ENCODE data around the gene BACH2. TPM values are rescaled to one million over a fixed set of nuclear protein-coding genes. Genes with fewer than 3 reads are reported as not detected.

The BACH2 gene
- total and polyA plus RNA-seq, 2 experiments from 2014 or later = 1.6 to 5.7 TPM

DNA sequence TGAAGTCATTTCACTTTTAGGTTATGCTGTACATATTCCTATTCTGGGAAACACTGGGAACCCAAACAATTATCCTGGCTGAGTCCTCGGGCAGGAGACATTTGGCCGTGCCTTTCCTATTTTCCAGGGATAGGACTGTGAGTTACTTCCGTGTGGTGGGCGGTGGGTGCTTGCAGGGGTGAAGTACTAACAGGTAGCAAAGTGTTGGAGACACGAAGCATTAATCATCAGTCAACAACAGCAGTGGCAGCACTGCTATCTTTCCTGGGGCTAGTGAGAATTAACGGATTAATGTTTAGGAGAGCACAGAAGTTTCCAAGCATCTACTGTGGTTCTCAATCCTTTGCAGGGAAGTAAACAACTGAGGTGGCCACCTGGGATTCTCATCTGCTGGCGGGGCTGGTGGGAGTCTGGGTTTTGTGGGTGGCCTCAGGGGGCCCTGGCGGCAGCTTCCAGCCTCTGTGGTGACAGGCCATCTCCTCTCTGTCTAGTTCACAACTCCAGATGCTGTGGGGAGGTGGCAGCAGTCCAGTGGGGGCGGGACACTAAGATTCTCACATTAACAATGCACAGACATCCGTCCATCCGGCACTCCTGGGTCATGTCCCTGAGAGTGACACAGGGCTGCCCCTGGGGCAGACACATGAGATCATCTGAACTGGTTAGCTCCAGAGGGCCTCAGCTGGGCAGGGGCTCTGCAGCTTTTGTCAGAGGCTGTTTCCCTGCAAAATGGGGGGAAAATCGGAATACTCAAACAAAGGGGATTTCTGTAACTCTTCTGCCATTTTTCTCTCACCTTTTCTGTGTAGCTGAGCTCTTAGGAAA, 311.5 kb downstream of the BACH2 start:
- Histone ChIP-seq H3K79me2 (replicated peaks; ENCODE audit: insufficient read depth) (no peaks in the 10 kb centered on the region), H3K27me3 (ENCODE audit: insufficient read depth) (no peaks in the 10 kb centered on the region), H3K36me3 (ENCODE audit: insufficient read depth) (no peaks in the 10 kb centered on the region), H2AFZ (no peak overlapping the region), H4K20me1 (replicated peaks; ENCODE audit: insufficient read depth) (no peaks in the 10 kb centered on the region), H3K4me1 (ENCODE audit: insufficient read depth) (0 out of 2 replicates have a peak, but pooled peaks cover 3% of the 10 kb centered on the region), H3F3A (replicated peaks; ENCODE audit: low read depth) (no peaks in the 10 kb centered on the region), H3K4me2 (no peak overlapping the region), H3K9me2 (ENCODE audit: insufficient read depth) (peaks cover 11% of the 10 kb centered on the region), H3K4me3 (no peak overlapping the region), H3K27ac (ENCODE audit: low read depth) (no peak overlapping the region)
- H3K27me3 Mint-ChIP-seq (ENCODE audit: insufficient read depth, low read depth, poor library complexity) = peaks cover 3% of the 10 kb centered on the region
- H3K36me3 Mint-ChIP-seq (ENCODE audit: low read depth) = no peaks in the 10 kb centered on the region
- DNase-seq (ENCODE audit: low spot score) (no peak), ATAC-seq (peak; percentile 57)
- TF ChIP-seq, protein P1, sequence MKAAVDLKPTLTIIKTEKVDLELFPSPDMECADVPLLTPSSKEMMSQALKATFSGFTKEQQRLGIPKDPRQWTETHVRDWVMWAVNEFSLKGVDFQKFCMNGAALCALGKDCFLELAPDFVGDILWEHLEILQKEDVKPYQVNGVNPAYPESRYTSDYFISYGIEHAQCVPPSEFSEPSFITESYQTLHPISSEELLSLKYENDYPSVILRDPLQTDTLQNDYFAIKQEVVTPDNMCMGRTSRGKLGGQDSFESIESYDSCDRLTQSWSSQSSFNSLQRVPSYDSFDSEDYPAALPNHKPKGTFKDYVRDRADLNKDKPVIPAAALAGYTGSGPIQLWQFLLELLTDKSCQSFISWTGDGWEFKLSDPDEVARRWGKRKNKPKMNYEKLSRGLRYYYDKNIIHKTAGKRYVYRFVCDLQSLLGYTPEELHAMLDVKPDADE (IDR thresholded peaks at IDR 0.05) = no peak
- TF ChIP-seq NANOG (IDR thresholded peaks at IDR 0.05; ENCODE audit: borderline replicate concordance) = no peak
- TF ChIP-seq POLR2AphosphoS5 (IDR thresholded peaks at IDR 0.05; ENCODE audit: low read depth) = no peak
- no peak for TF ChIP-seq ZNF114 (CRISPR knock-in tag; IDR thresholded peaks at IDR 0.05)
- TF ChIP-seq ZNF462 (CRISPR knock-in tag; IDR thresholded peaks at IDR 0.05) = no peak
- TF ChIP-seq, protein P2, sequence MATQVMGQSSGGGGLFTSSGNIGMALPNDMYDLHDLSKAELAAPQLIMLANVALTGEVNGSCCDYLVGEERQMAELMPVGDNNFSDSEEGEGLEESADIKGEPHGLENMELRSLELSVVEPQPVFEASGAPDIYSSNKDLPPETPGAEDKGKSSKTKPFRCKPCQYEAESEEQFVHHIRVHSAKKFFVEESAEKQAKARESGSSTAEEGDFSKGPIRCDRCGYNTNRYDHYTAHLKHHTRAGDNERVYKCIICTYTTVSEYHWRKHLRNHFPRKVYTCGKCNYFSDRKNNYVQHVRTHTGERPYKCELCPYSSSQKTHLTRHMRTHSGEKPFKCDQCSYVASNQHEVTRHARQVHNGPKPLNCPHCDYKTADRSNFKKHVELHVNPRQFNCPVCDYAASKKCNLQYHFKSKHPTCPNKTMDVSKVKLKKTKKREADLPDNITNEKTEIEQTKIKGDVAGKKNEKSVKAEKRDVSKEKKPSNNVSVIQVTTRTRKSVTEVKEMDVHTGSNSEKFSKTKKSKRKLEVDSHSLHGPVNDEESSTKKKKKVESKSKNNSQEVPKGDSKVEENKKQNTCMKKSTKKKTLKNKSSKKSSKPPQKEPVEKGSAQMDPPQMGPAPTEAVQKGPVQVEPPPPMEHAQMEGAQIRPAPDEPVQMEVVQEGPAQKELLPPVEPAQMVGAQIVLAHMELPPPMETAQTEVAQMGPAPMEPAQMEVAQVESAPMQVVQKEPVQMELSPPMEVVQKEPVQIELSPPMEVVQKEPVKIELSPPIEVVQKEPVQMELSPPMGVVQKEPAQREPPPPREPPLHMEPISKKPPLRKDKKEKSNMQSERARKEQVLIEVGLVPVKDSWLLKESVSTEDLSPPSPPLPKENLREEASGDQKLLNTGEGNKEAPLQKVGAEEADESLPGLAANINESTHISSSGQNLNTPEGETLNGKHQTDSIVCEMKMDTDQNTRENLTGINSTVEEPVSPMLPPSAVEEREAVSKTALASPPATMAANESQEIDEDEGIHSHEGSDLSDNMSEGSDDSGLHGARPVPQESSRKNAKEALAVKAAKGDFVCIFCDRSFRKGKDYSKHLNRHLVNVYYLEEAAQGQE (IDR thresholded peaks at IDR 0.05; ENCODE audit: unreplicated experiment) = no peak
- no peak for TF ChIP-seq EZH2phosphoT487 (IDR thresholded peaks at IDR 0.05; ENCODE audit: unreplicated experiment)
- no peak for TF ChIP-seq EZH2 (IDR thresholded peaks at IDR 0.05; ENCODE audit: low read depth, unreplicated experiment)
- no peak for TF ChIP-seq CTCF (conservative IDR thresholded peaks at IDR 0.05; ENCODE audit: low read depth in 2 of 2)
- TF ChIP-seq CREB1 (CRISPR knock-in tag; IDR thresholded peaks at IDR 0.05; ENCODE audit: low read depth) = no peak
- TF ChIP-seq JUNB (IDR thresholded peaks at IDR 0.05; ENCODE audit: unreplicated experiment) = no peak
- TF ChIP-seq STAT1 (IDR thresholded peaks at IDR 0.05; ENCODE audit: unreplicated experiment) = no peak
- TF ChIP-seq ZNF331 (CRISPR knock-in tag; IDR thresholded peaks at IDR 0.05; ENCODE audit: low read depth) = no peak
- H3K4me1 Mint-ChIP-seq = peaks cover 19% of the 10 kb centered on the region
- no peaks in the 10 kb centered on the region for H3K9me3 Mint-ChIP-seq
- no peak overlapping the region for H3K4me3 Mint-ChIP-seq
- peak overlapping the region; percentile 26; the same call in 1 of the 2 replicates for H3K27ac Mint-ChIP-seq

All from GM23338 (cell line).